Measurements from ENCODE around the gene HTR3B. TPM values are rescaled to one million over a fixed set of nuclear protein-coding genes. Genes with fewer than 3 reads are reported as not detected.

Gene HTR3B, protein sequence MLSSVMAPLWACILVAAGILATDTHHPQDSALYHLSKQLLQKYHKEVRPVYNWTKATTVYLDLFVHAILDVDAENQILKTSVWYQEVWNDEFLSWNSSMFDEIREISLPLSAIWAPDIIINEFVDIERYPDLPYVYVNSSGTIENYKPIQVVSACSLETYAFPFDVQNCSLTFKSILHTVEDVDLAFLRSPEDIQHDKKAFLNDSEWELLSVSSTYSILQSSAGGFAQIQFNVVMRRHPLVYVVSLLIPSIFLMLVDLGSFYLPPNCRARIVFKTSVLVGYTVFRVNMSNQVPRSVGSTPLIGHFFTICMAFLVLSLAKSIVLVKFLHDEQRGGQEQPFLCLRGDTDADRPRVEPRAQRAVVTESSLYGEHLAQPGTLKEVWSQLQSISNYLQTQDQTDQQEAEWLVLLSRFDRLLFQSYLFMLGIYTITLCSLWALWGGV
- total RNA-seq: not detected in 2 replicates

DNA sequence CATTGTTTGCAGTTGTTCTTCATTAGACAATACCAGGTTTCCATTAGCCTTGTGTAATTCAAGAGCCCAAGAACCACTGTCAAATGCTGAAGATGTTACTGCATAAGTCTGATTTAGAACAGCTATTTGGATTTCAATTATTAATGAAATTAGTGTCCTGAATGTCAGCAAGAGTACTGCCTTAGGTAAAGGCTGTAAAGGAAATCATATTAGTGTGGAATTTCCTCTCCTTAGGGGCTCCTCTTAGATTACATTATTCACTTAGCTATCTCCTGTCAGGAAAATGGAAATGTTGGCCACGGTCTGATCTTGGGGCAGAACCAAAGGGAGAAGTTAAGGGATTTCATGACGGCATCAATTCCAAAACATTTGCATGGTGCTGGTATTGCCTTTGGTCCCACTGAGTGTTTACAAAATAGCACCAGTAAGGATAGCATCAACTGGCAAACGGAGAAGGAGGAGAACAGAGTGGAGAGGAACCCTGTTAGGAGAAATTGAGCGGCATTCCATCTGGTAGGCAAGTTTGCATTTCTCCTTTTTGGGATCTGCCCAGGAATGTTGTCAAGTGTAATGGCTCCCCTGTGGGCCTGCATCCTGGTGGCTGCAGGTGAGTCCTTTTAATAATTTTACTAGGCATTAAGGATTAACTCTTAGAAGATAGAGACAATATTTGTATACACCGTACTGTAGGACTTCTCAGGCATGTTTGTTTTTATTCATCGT lies at the start of gene HTR3B:
Gene HTR3B, plus strand, starts transcription at position 418 of the 723 bp plus-strand sequence. Its CDS starts 138 bp downstream, at position 556.

GRCh38 chr11:113875234-113876073 lies 29.1 kb upstream of the HTR3B start, which contains the start of gene USP28:
Gene USP28, minus strand, starts transcription at chr11:113875572. Its CDS starts 71 bp downstream, at chr11:113875501.

DNA sequence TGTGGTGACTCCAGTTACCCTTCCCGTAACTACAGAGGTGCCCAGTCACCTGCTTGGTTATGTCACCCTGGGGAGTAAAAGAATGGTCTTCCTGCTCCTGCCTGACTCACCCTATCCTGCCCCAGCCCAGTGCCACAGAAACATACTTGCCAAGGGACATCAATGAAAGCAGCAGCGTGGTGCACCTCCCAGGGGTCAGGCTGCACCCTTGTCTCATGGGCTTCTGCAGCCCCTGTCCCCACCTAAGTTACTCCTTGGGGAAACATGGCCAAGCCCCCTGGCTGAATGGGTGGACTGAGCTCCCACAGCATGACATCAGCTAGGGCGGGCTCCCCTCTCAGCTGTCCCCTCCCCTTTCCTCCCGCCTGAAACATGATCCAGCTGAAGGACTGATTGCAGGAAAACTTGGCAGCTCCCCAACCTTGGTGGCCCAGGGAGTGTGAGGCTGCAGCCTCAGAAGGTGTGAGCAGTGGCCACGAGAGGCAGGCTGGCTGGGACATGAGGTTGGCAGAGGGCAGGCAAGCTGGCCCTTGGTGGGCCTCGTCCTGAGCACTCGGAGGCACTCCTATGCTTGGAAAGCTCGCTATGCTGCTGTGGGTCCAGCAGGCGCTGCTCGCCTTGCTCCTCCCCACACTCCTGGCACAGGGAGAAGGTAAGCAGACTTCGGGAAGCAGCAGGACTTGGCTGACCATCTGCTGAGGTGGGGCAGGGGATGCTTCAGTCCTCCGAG lies 70.3 kb downstream of the HTR3B start, which contains the start of gene HTR3A:
Gene HTR3A, plus strand, starts transcription at position 368 of the 730 bp plus-strand sequence. Its CDS starts 218 bp downstream, at position 586.

Small RNA genes within 50 kb of the gene (small RNA-seq; reads per million reads assigned to genes)
- gene RNU6-1107P: not detected

Other genes with a start within 250 kb of the HTR3B start
- gene TMPRSS5, start 198.5 kb upstream of the HTR3B start, total RNA-seq: 0.24 and 0.32 TPM in 2 replicates
- gene ZW10, start 131.1 kb upstream of the HTR3B start, total RNA-seq: 18.3 and 21.4 TPM in 2 replicates
- gene CLDN25, start 125.0 kb upstream of the HTR3B start, total RNA-seq: not detected in 2 replicates
- gene USP28, start 29.2 kb upstream of the HTR3B start, total RNA-seq: 23.6 and 33.6 TPM in 2 replicates
- gene HTR3A, start 70.3 kb downstream of the HTR3B start, total RNA-seq: not detected in 2 replicates
- gene ZBTB16, start 154.9 kb downstream of the HTR3B start, total RNA-seq: 0.16 TPM in 1 of 2 replicates, not detected in the other

All from hair follicle dermal papilla cell (primary cell).